VCaP (cell line): ENCODE results near the gene KIF2B.
"Not testable (repeated sequence)": the region's sequence is repeated elsewhere in the genome, so short reads cannot be mapped to it uniquely, and the experiment has no call there.

Experiments used
- H3K27ac ChIP-seq: fragments of 450-650 bp; 2 replicates; pipeline ENCODE4 v1.5.1; 2017
- TF ChIP-seq, protein P1 (sequence below): fragments of 450-650 bp; conservative IDR thresholded peaks from 2 replicates; pipeline ENCODE4 v1.5.1; 2017; ENCODE audit warnings: mild to moderate bottlenecking, moderate library complexity

KIF2B gene

GRCh38 chr17:53823341-53824050, 769 bp downstream of the KIF2B start:
- H3K27ac ChIP-seq: no peak overlapping the region
- TF ChIP-seq, protein P1, sequence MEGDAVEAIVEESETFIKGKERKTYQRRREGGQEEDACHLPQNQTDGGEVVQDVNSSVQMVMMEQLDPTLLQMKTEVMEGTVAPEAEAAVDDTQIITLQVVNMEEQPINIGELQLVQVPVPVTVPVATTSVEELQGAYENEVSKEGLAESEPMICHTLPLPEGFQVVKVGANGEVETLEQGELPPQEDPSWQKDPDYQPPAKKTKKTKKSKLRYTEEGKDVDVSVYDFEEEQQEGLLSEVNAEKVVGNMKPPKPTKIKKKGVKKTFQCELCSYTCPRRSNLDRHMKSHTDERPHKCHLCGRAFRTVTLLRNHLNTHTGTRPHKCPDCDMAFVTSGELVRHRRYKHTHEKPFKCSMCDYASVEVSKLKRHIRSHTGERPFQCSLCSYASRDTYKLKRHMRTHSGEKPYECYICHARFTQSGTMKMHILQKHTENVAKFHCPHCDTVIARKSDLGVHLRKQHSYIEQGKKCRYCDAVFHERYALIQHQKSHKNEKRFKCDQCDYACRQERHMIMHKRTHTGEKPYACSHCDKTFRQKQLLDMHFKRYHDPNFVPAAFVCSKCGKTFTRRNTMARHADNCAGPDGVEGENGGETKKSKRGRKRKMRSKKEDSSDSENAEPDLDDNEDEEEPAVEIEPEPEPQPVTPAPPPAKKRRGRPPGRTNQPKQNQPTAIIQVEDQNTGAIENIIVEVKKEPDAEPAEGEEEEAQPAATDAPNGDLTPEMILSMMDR: no peak

- not testable (repeated sequence) for H3K27ac ChIP-seq
These were observed 12.0 kb downstream of the KIF2B start for GRCh38 chr17:53834771-53835170.

- TF ChIP-seq, protein P1: no peak
- H3K27ac ChIP-seq: no peak overlapping the region
These were observed 14.4 kb downstream of the KIF2B start for GRCh38 chr17:53837131-53837530.

DNA sequence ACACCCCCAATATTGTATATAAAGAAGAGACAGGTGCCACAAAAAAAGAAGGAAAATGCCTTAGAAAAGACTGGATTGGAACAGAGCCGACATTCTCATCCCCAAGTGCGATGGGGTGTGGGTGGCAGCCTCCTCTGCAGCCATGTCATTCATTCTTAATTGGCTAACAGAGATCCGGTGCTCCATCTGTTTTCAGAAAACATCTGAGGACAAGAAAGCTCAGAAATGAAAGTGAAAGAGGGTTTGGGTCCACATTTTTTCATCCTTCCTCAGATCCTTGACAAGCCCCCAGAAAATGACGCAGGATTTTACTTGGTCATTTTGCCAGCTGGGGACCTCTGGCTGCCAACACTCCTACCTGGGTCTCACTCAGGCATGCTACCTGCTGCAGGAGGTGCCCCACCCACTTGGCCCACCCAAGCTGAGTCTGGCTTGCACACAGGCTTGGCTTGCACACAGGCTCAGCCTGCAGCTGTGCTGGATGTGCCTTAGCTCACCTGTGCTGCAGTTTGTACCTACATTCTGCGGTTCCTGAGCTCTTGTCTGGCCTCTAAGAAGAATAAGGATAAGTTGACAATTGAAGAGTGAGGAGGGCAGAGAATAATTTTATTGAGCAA, 21.9 kb downstream of the KIF2B start:
- no peak overlapping the region for H3K27ac ChIP-seq
- TF ChIP-seq, protein P1: no peak

- H3K27ac ChIP-seq: not testable (repeated sequence)
- TF ChIP-seq, protein P1: peak; percentile 32; the same call in 1 of the 2 replicates
These were observed 48.4 kb downstream of the KIF2B start for GRCh38 chr17:53871128-53871527.
